ENCODE results near the gene NUDT1.

DNA sequence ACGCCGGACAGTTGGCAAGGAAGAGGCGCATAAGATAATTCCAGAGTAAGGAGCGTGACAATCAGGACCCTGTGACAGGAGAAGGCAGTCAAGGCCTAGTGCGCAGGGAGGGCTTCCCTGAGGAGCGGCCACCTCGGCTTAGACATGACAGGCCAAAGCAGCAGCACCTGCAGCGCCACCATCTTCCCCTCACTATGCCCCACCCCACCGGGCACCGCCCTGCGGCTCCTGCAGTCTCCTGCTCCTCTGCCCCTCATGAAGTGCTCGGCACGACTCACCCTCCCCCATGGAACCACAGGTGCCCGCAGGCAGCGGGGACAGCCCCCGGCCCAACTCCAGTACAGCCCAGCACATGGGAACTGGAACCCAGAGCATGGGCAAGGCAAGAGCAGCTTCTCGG, 21.1 kb upstream of the NUDT1 start:
- TF ChIP-seq EZH2phosphoT487 (IDR thresholded peaks at IDR 0.05; ENCODE audit: borderline replicate concordance, low read depth, low read length), result no peak
- TF ChIP-seq, protein P1, sequence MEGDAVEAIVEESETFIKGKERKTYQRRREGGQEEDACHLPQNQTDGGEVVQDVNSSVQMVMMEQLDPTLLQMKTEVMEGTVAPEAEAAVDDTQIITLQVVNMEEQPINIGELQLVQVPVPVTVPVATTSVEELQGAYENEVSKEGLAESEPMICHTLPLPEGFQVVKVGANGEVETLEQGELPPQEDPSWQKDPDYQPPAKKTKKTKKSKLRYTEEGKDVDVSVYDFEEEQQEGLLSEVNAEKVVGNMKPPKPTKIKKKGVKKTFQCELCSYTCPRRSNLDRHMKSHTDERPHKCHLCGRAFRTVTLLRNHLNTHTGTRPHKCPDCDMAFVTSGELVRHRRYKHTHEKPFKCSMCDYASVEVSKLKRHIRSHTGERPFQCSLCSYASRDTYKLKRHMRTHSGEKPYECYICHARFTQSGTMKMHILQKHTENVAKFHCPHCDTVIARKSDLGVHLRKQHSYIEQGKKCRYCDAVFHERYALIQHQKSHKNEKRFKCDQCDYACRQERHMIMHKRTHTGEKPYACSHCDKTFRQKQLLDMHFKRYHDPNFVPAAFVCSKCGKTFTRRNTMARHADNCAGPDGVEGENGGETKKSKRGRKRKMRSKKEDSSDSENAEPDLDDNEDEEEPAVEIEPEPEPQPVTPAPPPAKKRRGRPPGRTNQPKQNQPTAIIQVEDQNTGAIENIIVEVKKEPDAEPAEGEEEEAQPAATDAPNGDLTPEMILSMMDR (conservative IDR thresholded peaks at IDR 0.05; ENCODE audit: low read length), result no peak
